ENCODE data around the gene FKRP. TPM values are rescaled to one million over a fixed set of nuclear protein-coding genes. Genes with fewer than 3 reads are reported as not detected.
A peak's percentile ranks its signal among the peaks of the same experiment; 100 is the strongest.

The FKRP gene
- 10 to 100 TPM; 10.7 to 19.8 (median 10.9) TPM for total RNA-seq
- long read RNA-seq, donor 1, partial matches to known transcripts: 9 of 16 reads
- long read RNA-seq, donor 1, other reads (novel, unspliced or antisense): 1 of 16 reads
- long read RNA-seq, donor 2, partial matches to known transcripts: 0 of 2 reads
- long read RNA-seq, donor 2, other reads (novel, unspliced or antisense): 1 of 2 reads

GRCh38 chr19:46745521-46746280 lies at the start of gene FKRP:
Gene FKRP, plus strand, starts transcription at chr19:46746057. Its CDS starts 9,394 bp downstream, at chr19:46755451.
- Histone ChIP-seq H3K36me3 (ENCODE audit: low read depth) (no peaks in the 10 kb centered on the region), H3K9me3 (no peaks in the 10 kb centered on the region), H3K4me3 (peak within 1 kb of the TSS; percentile 100), H3K4me1 (ENCODE audit: low read depth) (peaks cover 19% of the 10 kb centered on the region)
- DNase-seq (peak in 2 of 3 donors; percentile 42 to 65), ATAC-seq (peak; percentile 59)
- intact Hi-C loops (cut with DNase I, micrococcal nuclease): no loop called here
- TF ChIP-seq, protein P1, sequence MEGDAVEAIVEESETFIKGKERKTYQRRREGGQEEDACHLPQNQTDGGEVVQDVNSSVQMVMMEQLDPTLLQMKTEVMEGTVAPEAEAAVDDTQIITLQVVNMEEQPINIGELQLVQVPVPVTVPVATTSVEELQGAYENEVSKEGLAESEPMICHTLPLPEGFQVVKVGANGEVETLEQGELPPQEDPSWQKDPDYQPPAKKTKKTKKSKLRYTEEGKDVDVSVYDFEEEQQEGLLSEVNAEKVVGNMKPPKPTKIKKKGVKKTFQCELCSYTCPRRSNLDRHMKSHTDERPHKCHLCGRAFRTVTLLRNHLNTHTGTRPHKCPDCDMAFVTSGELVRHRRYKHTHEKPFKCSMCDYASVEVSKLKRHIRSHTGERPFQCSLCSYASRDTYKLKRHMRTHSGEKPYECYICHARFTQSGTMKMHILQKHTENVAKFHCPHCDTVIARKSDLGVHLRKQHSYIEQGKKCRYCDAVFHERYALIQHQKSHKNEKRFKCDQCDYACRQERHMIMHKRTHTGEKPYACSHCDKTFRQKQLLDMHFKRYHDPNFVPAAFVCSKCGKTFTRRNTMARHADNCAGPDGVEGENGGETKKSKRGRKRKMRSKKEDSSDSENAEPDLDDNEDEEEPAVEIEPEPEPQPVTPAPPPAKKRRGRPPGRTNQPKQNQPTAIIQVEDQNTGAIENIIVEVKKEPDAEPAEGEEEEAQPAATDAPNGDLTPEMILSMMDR (IDR thresholded peaks at IDR 0.05): no peak

GRCh38 chr19:46696866-46697203 lies 49.0 kb upstream of the FKRP start:
- DNase-seq (peak in 1 of 3 donors; percentile 36), ATAC-seq (no peak)
- Histone ChIP-seq H3K36me3 (ENCODE audit: low read depth) (peaks cover 13% of the 10 kb centered on the region), H3K4me3 (no peak overlapping the region), H3K9me3 (no peaks in the 10 kb centered on the region), H3K4me1 (ENCODE audit: low read depth) (peaks cover 5% of the 10 kb centered on the region)
- TF ChIP-seq, protein P1 (IDR thresholded peaks at IDR 0.05): no peak
- intact Hi-C loops (cut with DNase I, micrococcal nuclease): no loop called here

DNA sequence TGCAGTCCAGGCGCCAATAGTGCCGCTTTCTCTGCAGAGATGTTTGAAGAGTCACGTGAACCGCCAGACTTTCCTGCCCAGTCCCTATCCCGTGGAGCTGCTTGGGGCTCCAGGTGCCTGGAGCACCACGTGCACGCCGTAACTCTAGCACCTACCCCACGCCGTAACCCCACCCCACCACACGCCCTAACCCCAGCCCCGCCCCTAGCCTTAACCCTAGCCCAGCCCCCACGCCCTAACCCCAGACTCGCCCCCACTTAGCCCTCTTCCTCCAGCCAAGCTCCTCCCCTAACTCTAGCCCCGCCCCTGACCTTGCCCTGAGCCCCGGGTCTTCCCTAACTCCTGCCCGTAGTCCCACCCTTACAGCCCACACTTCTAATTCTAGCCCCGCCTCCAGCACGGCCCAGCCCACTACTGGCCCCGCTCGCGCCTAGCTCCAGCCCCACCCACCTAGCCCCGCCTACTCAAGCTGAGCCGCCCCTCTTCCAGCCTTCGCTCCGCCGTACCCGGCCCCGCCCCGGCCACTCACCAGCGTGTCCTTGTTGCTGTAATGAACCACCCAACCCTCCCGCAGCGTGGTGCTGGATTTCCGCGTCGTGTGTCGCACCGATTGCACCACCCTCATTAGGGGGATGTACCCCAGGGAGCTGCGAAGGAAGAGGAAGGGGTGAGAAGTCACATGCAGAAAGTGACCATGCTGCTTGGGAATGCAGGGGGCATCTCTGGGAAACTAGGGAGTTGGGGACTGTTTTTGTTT lies 48.5 kb upstream of the FKRP start:
- ATAC-seq: peak; percentile 97
- intact Hi-C loops (cut with DNase I, micrococcal nuclease): no loop called here
- peak; percentile 95 to 98 (median 97) for DNase-seq
- Histone ChIP-seq H3K9me3 (no peaks in the 10 kb centered on the region), H3K36me3 (ENCODE audit: low read depth) (peaks cover 13% of the 10 kb centered on the region), H3K4me1 (ENCODE audit: low read depth) (peaks cover 5% of the 10 kb centered on the region), H3K4me3 (no peak overlapping the region)
- TF ChIP-seq, protein P1 (IDR thresholded peaks at IDR 0.05): no peak

DNA sequence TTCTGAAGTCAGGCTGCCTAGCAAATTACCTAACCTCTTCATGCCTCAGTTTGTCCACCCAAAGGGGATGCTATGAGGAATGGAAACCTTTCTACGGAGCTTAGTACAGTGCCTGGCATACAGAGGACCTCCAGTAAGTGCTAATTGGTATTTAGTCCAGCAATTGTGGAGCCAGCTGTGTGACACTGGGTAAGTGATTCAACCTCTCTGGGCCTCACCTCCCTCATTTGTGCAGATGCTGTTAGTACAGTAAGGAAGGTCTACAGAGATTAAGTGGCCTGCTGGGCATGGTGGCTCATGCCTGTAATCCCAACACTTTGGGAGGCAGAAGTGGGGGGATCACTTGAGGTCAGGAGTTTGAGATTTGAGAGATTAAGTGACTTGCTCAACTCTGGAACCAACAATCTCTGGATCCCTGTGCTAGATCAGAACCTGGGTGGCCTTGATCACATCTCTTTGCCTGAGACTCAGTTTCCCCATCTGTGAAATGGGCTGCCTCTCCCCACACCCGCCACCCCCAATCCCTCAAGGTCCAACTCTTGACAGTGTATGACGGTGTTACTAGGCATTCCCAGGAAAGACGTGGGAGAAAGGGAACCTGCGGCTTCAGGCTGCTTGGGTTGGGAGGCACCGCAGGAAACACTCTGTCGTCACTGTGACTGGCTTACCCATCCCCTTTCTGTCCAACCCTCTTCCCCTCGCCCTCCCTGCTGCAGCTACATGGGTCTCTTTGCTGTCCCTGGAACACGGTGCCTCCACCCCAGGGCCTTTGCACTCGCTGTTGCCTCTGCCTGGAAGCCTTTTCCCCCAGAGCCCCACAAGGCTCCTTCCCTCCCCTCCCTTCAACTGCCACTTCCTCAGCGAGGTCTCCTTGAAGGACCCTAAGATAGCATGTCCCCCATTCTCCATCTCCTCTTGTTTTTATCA lies 47.2 kb upstream of the FKRP start:
- Histone ChIP-seq H3K4me1 (ENCODE audit: low read depth) (peaks cover 5% of the 10 kb centered on the region), H3K4me3 (no peak overlapping the region), H3K9me3 (no peaks in the 10 kb centered on the region), H3K36me3 (ENCODE audit: low read depth) (peaks cover 5% of the 10 kb centered on the region)
- DNase-seq (no peak), ATAC-seq (no peak)
- intact Hi-C loops (cut with DNase I, micrococcal nuclease): no loop called here
- TF ChIP-seq, protein P1 (IDR thresholded peaks at IDR 0.05): no peak

DNA sequence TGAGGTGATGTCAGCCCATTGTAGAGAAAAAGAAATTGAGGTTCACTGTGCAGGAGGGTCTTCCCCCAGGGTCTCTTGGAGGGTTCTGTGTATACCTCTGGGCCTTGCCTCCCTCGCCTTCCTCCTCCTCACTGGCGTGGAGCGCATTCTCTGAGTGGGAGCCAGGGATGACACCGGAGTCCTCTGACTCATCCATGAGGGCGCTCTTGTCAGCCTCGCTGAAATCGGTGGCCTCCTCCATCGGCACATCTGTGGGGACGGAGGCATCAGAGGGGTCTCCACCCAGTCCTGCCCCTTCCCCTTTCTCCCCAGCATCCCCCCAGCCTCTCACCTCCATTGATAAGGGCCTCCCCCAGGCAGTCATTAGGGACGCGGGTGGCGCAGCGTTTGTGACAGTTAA lies 45.2 kb upstream of the FKRP start:
- Histone ChIP-seq H3K36me3 (ENCODE audit: low read depth) (no peaks in the 10 kb centered on the region), H3K4me1 (ENCODE audit: low read depth) (peaks cover 5% of the 10 kb centered on the region), H3K4me3 (no peak overlapping the region), H3K9me3 (no peaks in the 10 kb centered on the region)
- intact Hi-C loops (cut with DNase I, micrococcal nuclease): no loop called here
- TF ChIP-seq, protein P1 (IDR thresholded peaks at IDR 0.05): no peak
- ATAC-seq (no peak), DNase-seq (no peak)
